T-helper 2 cell treated with Interferon-gamma antibody and Interleukin-4, amounts not matched to agents 5 μg/mL and 100 μg/mL, for 36 hours (primary cell): ENCODE results near the gene TAF8.

ENCODE experiments used
- DNase-seq: peaks from one replicate; pipeline ENCODE4 v3.0.0; 2021; ENCODE audit warnings: low spot score
- H3K27ac Mint-ChIP-seq: one replicate; pipeline ENCODE4 v1.8.0; 2021; ENCODE audit warnings: mild to moderate bottlenecking, mixed read lengths
- H3K27me3 Mint-ChIP-seq: one replicate; pipeline ENCODE4 v1.8.0; 2021; ENCODE audit warnings: low read depth, mixed read lengths
- H3K36me3 Mint-ChIP-seq: one replicate; pipeline ENCODE4 v1.8.0; 2021; ENCODE audit warnings: low read depth, mixed read lengths
- H3K4me1 Mint-ChIP-seq: one replicate; pipeline ENCODE4 v1.8.0; 2021; ENCODE audit warnings: low read depth, mixed read lengths
- H3K4me3 Mint-ChIP-seq: one replicate; pipeline ENCODE4 v1.8.0; 2022; ENCODE audit warnings: mild to moderate bottlenecking, moderate library complexity, mixed read lengths
- H3K9me3 Mint-ChIP-seq: one replicate; pipeline ENCODE4 v1.8.0; 2021; ENCODE audit warnings: mixed read lengths

TAF8 gene

DNA sequence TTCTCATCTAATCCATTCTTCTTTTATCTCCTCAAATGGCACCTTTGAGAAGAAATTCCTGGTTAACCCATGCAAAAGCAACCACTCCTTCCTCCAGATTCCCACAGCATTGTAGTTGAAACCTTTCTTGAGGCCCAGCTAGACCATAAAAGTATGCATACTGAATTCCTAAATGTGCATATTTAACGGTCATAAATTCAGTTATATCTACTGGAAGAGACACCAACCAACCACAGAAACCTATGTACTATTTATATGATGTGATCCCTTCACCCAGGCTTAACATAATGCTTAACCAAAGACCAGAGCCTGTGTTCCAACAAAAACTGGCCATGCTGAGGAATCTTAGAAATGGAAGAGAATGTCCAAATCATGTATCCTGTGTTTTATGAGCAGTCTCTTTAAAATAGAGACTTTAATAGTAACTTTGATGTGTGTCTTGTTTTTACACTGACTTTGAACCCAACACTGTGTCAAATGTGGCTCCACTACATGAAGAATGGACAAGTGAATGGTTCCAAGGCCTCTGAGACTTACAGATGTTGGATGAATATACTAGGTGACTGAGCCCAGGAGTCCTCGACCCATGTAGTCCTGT is 11.4 kb upstream of the TAF8 start:
- Mint-ChIP-seq H3K9me3 (no peaks in the 10 kb centered on the region), H3K4me3 (peak overlapping the region; percentile 82), H3K27ac (peak overlapping the region; percentile 92), H3K27me3 (no peaks in the 10 kb centered on the region), H3K4me1 (peaks cover 59% of the 10 kb centered on the region), H3K36me3 (peaks cover 19% of the 10 kb centered on the region)
- no peak for DNase-seq

DNA sequence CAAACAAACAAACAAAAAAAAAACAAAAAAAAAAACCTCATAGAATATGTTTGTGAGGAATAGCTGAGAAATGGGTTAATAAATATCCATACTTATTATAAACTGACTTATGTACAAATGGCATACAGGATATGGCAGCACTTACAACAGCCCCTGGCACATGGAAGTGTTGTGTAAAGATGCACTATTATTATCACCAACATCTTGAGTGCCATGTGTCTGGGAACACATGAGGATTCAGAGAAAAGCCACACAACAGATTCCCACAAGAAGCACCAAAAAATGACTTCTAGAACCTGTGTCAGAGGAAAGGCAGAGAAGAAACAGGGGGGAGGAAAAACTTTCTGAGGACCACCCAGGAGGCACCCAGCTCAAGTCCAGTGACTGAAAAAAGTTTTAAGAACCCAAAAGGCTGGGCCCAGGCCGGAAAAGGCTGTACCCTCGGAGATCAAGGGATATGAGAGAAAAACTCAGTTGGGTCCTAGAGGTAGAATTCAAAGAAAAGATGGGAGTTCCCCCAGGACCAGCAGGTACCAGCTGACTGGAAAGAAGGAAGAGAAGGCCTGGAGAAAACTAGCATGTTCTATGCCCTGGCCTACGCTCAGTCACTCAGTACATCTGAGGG is 9.4 kb upstream of the TAF8 start:
- H3K27ac Mint-ChIP-seq, result peak overlapping the region; percentile 92
- H3K9me3 Mint-ChIP-seq, result no peaks in the 10 kb centered on the region
- H3K4me3 Mint-ChIP-seq, result peak overlapping the region; percentile 82
- no peak for DNase-seq
- H3K36me3 Mint-ChIP-seq, result peaks cover 12% of the 10 kb centered on the region
- H3K4me1 Mint-ChIP-seq, result peaks cover 67% of the 10 kb centered on the region
- no peaks in the 10 kb centered on the region for H3K27me3 Mint-ChIP-seq

DNA sequence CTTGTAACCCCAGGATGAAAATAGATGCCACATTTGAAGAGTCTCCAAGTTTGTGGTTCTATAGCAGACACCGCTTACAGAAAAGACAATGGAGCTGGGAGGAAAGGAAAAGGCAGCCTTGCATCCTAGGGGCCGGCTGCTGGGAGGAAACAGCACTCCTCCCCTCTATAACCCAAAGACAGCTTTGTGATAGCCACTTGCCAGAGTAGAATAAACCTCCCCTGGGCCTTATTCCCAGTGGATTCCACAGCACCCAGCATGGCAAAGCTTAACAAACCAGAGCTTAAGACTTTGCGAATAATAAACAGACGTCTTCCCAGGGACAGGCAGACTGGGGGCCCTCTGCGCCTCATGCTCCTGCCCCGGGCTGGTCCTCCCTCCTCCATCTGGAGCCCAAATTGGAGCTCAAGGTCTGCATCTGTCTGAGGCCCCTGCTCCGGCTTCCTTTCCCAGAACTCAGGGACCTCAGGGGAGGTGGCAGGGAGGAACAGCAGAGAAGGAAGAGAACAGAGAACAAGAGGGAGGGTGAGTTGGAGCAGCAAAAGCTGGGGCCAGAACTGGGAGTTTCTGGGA is 8.8 kb upstream of the TAF8 start:
- Mint-ChIP-seq H3K36me3 (peaks cover 12% of the 10 kb centered on the region), H3K9me3 (no peaks in the 10 kb centered on the region), H3K27me3 (no peaks in the 10 kb centered on the region), H3K4me1 (peaks cover 71% of the 10 kb centered on the region), H3K4me3 (peak overlapping the region; percentile 82), H3K27ac (peak overlapping the region; percentile 92)
- no peak for DNase-seq

DNA sequence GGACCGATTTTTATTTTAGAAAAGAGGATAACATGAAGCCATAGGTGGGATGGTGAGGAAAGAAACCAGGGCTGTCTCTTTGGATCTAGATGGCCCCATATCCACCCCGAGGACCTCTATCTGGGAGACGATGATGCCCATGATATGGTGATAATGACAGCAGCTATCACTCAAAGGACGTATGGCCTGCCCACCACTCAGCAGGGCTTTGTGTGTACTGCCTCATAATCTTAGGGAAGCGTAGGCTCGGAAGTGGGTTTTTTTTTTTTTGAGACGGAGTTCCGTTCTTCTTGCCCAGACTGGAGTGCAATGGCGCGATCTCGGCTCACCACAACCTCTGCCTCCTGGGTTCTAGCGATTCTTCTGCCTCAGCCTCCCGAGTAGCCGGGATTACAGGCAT is 8.2 kb upstream of the TAF8 start:
- Mint-ChIP-seq H3K27me3 (no peaks in the 10 kb centered on the region), H3K4me1 (peaks cover 75% of the 10 kb centered on the region), H3K9me3 (no peaks in the 10 kb centered on the region), H3K27ac (peak overlapping the region; percentile 92), H3K36me3 (peaks cover 12% of the 10 kb centered on the region), H3K4me3 (peak overlapping the region; percentile 82)
- DNase-seq, result peak; percentile 41

DNA sequence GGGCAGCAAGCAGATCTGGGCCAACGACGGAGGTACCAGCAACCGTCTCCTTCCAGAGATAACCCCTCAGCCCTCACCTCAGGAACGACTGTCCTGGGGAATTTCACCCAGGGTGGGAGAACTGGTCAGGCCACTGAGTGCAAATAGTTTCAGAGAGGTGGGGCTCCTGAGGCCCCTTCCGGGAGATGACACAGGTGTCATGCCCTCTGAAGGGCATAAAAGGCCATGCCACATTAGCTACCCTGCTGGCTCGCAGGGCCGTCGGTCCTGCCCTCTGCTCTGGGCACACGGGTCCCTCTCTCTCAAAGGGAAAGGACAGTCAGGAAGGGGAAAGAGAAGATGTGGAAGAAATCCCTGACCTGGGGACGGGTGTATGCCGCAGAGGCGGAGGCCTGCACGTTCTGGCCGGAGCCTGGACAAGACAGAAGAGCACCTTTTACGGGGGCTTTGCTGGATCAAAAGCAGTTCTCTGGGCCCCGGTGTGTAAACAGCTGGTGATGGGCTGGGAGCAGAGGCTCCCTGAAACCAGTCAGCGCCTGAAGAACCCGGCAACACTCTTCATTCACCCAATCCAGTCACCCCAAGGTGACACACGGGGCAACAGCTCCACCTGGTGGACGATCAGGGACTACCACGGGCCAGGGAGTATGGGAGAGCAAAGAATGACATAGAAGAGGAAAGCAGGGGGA is 6.4 kb upstream of the TAF8 start:
- no peaks in the 10 kb centered on the region for H3K27me3 Mint-ChIP-seq
- peak overlapping the region; percentile 82 for H3K4me3 Mint-ChIP-seq
- peaks cover 9% of the 10 kb centered on the region for H3K36me3 Mint-ChIP-seq
- H3K9me3 Mint-ChIP-seq, result no peaks in the 10 kb centered on the region
- peaks cover 83% of the 10 kb centered on the region for H3K4me1 Mint-ChIP-seq
- peak overlapping the region; percentile 92 for H3K27ac Mint-ChIP-seq
- DNase-seq, result peak; percentile 86

DNA sequence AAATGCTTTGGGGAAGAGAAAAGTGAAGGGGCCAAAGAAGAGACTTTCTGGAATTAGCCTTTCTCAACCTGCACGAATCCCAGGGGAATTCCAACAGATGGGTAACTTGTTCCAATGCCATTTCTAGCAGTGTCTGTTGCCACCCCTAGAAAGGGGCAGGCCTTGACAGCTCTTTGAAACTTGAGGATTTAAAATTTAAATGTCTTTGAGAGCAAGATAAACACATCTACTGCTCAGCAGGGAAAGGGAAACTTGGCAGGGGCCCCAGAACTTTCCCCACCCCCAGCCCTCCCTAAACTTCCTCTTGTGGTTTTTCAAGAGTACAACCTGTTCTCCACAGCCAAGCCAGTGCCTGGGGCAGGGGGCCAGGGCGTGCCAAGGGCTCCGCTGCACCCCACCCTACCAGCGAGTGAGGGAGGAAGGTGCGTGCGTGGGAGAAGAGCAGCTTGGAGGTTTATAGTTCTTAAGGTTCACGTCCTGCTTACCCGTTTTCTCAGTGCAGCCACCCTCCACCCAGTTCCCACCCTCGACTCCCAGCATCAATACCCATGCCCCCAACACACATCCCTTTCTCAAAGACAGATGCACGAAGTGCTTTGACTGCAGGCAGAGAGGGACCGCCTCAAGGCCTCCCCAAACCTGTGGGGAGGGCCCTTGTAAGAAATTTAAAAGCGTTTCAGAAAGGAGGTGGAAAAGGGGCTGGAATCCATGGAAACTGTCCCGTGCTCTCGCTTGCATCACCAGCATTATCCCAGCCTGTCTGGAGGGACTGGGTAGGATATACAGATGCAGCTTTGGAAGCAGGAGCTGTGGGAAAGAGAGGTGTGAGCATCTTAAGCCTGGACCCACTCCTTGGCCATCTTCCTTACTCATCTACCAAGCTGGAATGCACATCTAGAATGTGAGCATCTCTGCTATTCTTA is 4.5 kb upstream of the TAF8 start:
- DNase-seq, result peak; percentile 58
- peak overlapping the region; percentile 90 for H3K4me3 Mint-ChIP-seq
- H3K27ac Mint-ChIP-seq, result peak overlapping the region; percentile 91
- H3K9me3 Mint-ChIP-seq, result no peaks in the 10 kb centered on the region
- peaks cover 10% of the 10 kb centered on the region for H3K36me3 Mint-ChIP-seq
- peaks cover 79% of the 10 kb centered on the region for H3K4me1 Mint-ChIP-seq
- no peaks in the 10 kb centered on the region for H3K27me3 Mint-ChIP-seq

DNA sequence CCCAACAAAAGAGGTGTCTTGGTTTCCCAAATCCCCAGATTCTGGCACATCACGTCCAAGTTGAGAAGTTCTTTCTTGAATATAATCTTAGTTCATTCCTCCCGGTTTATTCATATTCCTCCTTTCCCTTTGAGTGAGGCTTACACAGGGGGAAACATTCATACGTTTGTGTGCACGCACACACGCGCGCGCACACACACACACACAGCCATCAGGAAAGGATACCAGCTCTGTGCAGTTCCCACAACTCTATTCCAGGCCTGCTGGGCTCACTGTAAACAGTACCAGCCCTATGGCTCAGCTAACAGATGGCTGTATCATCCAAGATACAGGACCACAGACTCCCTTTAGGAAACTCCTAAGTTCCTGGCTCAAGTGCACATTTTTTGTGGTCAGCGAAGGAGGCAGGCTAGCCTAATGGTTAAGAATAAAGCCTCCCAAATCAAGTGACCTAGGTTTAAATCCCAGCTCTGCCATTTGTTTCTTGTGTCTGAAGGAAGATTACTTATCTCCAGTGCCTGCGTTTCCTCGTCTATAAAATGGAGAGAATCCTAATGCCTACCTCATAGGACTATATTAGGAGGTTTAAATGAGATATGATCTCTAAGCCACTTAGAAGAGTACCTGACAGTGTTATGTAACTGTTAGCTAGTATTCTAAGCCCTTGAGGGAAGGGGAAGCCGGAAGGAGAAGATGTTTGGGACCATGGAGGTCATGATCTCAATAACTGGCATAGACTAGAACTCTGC is 3.7 kb upstream of the TAF8 start:
- no peaks in the 10 kb centered on the region for H3K9me3 Mint-ChIP-seq
- no peak for DNase-seq
- peak overlapping the region; percentile 90 for H3K4me3 Mint-ChIP-seq
- peaks cover 77% of the 10 kb centered on the region for H3K4me1 Mint-ChIP-seq
- H3K27me3 Mint-ChIP-seq, result no peaks in the 10 kb centered on the region
- H3K27ac Mint-ChIP-seq, result peak overlapping the region; percentile 91
- peaks cover 15% of the 10 kb centered on the region for H3K36me3 Mint-ChIP-seq

DNA sequence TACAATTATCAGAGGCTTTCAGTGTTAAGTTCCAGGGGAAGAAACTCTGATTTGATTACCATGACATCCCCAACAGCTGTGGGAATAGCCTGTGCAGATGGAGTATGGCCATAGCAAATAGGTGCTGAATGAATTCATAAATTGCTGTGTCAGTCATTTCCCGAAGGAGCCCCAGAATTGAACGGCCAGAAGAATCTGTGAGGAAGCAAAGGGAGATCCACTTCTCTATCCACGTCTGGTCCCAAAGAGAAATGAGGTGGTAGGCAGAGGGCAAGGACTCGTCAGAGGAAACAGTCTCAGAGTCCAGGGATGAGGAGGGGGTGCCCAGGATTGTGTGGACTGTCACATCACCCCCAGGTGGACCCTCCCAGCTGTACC is 3.1 kb upstream of the TAF8 start:
- H3K4me3 Mint-ChIP-seq, result peak overlapping the region; percentile 90
- H3K9me3 Mint-ChIP-seq, result no peaks in the 10 kb centered on the region
- no peak for DNase-seq
- no peak overlapping the region for H3K27ac Mint-ChIP-seq
- H3K36me3 Mint-ChIP-seq, result peaks cover 10% of the 10 kb centered on the region
- peaks cover 76% of the 10 kb centered on the region for H3K4me1 Mint-ChIP-seq
- no peaks in the 10 kb centered on the region for H3K27me3 Mint-ChIP-seq

DNA sequence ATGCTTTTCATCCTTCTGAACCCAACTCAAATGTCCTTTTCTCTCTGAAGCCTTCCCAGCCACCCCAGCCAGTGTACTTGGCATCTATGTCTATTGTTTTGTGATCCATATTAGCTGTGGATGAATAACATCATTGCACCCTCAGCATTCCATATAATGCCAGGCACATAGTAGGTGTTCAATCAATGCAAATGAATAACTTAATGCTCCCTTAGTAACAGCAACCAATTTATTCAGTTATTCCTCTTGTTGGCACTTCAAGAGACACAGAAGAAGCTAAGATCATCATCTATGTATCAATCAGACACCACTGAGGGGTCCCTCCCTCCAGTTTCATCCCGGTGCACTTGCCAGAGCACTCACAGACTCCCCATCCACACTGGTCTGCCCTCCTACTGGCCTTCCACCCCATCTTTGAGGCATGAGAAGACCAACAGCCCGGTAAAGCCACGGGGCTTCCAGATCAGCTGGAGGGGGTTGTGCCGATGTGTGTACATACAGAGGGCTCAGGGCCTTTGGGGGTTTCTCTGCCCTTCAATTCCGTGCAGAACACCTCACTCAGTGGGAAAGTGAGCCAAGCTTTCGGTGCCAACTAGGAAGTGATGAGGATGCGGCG is 2.4 kb upstream of the TAF8 start:
- peaks cover 76% of the 10 kb centered on the region for H3K4me1 Mint-ChIP-seq
- no peaks in the 10 kb centered on the region for H3K9me3 Mint-ChIP-seq
- H3K27ac Mint-ChIP-seq, result peak overlapping the region; percentile 68
- H3K27me3 Mint-ChIP-seq, result no peaks in the 10 kb centered on the region
- peaks cover 12% of the 10 kb centered on the region for H3K36me3 Mint-ChIP-seq
- no peak for DNase-seq
- H3K4me3 Mint-ChIP-seq, result peak overlapping the region; percentile 90

DNA sequence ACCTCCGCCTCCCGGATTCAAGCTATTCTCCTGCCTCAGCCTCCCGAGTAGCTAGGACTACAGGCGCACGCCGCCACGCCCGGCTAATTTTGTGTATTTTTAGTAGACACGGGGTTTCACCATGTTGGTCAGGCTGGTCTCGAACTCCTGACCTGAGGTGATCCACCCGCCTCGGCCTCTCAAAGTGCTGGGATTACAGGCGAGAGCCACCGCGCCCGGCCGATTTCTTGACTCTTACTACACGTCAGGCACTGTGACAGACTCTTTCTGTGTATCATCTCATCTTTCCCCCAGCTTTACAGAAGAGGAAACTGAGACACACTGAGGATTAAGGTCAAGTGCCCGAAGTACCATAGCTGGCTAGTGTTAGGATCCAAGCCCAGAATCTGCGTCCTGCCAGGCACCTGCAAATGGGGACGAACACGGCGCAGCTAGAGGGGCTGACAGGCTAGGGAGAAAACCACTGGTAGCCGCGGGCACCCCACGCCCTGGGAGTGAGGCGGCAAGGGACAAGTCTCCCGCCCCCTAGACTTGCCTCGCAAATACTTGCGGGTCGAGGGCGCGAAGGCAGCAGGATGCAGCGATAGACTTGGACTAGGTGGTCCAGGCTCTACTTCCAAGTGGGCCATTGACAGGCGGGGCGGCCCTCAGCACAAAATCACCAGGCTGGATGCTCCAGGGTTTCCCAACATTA is 1.1 kb upstream of the TAF8 start:
- no peaks in the 10 kb centered on the region for H3K9me3 Mint-ChIP-seq
- DNase-seq, result no peak
- H3K4me3 Mint-ChIP-seq, result peak overlapping the region; percentile 90
- peak overlapping the region; percentile 94 for H3K27ac Mint-ChIP-seq
- H3K36me3 Mint-ChIP-seq, result peaks cover 18% of the 10 kb centered on the region
- peaks cover 68% of the 10 kb centered on the region for H3K4me1 Mint-ChIP-seq
- H3K27me3 Mint-ChIP-seq, result no peaks in the 10 kb centered on the region

DNA sequence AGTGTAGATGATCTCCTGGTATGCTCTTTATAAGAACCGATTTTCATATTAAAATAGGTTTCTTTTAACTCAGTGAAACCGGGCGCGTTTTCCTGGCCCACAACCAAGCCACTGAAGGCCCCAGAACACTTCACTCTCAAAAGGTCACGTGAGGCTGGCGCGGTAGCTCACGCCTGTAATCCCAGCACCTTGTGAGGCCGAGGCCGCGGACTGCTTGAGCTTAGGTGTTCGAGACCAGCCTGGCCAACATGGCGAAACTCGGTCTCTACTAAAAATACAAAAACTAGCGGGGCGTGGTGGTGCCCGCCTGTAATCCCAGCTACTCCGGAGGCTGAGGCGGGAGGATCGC is 402 bp upstream of the TAF8 start:
- Mint-ChIP-seq H3K27me3 (no peaks in the 10 kb centered on the region), H3K4me3 (peak overlapping the region; percentile 90), H3K4me1 (peaks cover 64% of the 10 kb centered on the region), H3K9me3 (no peaks in the 10 kb centered on the region), H3K36me3 (peaks cover 20% of the 10 kb centered on the region), H3K27ac (peak overlapping the region; percentile 94)
- DNase-seq, result no peak

DNA sequence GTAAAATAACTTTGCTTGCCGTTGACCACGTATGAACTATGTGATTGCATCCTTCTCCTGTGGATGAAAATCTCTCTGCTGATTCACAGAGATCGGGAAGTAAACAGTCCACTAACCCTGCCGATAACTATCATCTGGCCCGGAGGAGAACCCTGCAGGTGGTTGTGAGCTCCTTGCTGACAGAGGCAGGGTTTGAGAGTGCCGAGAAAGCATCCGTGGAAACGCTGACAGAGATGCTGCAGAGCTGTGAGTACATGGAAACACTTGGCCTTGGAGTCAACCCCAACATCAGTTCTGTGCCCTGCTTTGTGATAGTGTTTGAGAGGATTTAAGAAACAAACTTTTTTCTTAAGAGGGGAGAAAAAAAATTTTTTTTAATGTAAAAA is 937 bp downstream of the TAF8 start:
- no peaks in the 10 kb centered on the region for H3K9me3 Mint-ChIP-seq
- peak overlapping the region; percentile 90 for H3K4me3 Mint-ChIP-seq
- H3K27ac Mint-ChIP-seq, result peak overlapping the region; percentile 94
- DNase-seq, result no peak
- peaks cover 50% of the 10 kb centered on the region for H3K4me1 Mint-ChIP-seq
- no peaks in the 10 kb centered on the region for H3K27me3 Mint-ChIP-seq
- peaks cover 29% of the 10 kb centered on the region for H3K36me3 Mint-ChIP-seq
